Heart right ventricle (tissue), 16 donors: ENCODE data around the gene TFPI2. TPM values are rescaled to one million over a fixed set of nuclear protein-coding genes. Genes with fewer than 3 reads are reported as not detected.

Experiments
- ATAC-seq, 8 donors: fragments of 200-7000 bp; cut with Tn5 transposase; one replicate each; pipeline ENCODE4 v1.9.1; 2020; ENCODE audit warnings: mild to moderate bottlenecking in 8 of 8, moderate library complexity in 8 of 8, moderate number of reproducible peaks in 1 of 8
- DNase-seq, 2 donors: peaks; one replicate each; pipeline ENCODE4 v3.0.0-alpha.2; 2020
- H3K27ac ChIP-seq, 10 donors: fragments of 200-600 bp; sonication (generic) in 2 of 10; one replicate each; pipeline versions ENCODE4 v1.5.0 to v1.8.0; 2020 to 2022; ENCODE audit warnings: mild to moderate bottlenecking in 3 of 10
- H3K27me3 ChIP-seq, 7 donors: fragments of 200-600 bp; one replicate each; pipeline ENCODE4 v1.8.0; 2021 to 2022; ENCODE audit warnings: mild to moderate bottlenecking in 2 of 7
- H3K36me3 ChIP-seq, 9 donors: fragments of 200-600 bp; sonication (generic) in 1 of 9; one replicate each; pipeline versions ENCODE4 v1.5.0 to v1.8.0; 2020 to 2022; ENCODE audit warnings: mild to moderate bottlenecking in 2 of 9
- H3K4me1 ChIP-seq, 9 donors: fragments of 200-600 bp; sonication (generic) in 1 of 9; one replicate each; pipeline versions ENCODE4 v1.5.0 to v1.8.0; 2020 to 2022; ENCODE audit warnings: mild to moderate bottlenecking in 4 of 9
- H3K4me3 ChIP-seq, 10 donors: fragments of 200-600 bp; sonication (generic) in 2 of 10; one replicate each; pipeline versions ENCODE4 v1.5.0 to v1.8.0; 2020 to 2022; ENCODE audit warnings: mild to moderate bottlenecking in 7 of 10, moderate library complexity in 2 of 10
- H3K9me3 ChIP-seq, 11 donors: fragments of 200-600 bp in 10 of 11; sonication (generic) in 2 of 11; one replicate each; pipeline versions ENCODE4 v1.5.0 to v1.8.0; 2013 to 2022; ENCODE audit warnings: mild to moderate bottlenecking in 2 of 11, control low read depth in 1 of 11, moderate library complexity in 1 of 11
- WGBS, 2 donors: extraction: QIAGEN DNeasy Blood & Tissue Kit; methylation state at CpG; one replicate each; pipeline ENCODE4 v1.1.7; 2013; ENCODE audit warnings: inconsistent platforms in 1 of 2; 5-methylcytosine and 5-hydroxymethylcytosine counted together
- intact Hi-C, 10 donors: fragments of 100-400 bp; cut with DNase I; formaldehyde crosslinking; loops; one replicate each; pipeline versions ENCODE4 v1.11.1 to v1.14.2; 2022
- polyA plus RNA-seq, 2 donors: library from polyadenylated mRNA; stranded (reverse); fragments of 200-250 nt; gene quantifications; one replicate each; pipeline ENCODE4 v1.2.3, GENCODE V29; 2013
- total RNA-seq, 10 donors: library from RNA; stranded (reverse); fragmentation: NEBNext Ultra II Directional in 3 of 10; extraction: Animal tissue kit (Norgen Biotek cat#: 25700) in 3 of 10; gene quantifications; one replicate each; pipeline versions ENCODE4 v1.2.1 to v1.2.4, GENCODE V29; 2021 to 2023
- TF ChIP-seq, protein P1 (sequence below), 9 donors: fragments of 200-600 bp; sonication (generic) in 2 of 9; IDR thresholded peaks; one replicate each; pipeline versions ENCODE4 v1.5.0 to v1.8.0; 2021 to 2022; ENCODE audit warnings: antibody characterized with exemption in 9 of 9, mild to moderate bottlenecking in 5 of 9, moderate library complexity in 1 of 9
- donor health status: Arrhythmogenic right ventricular cardiomyopathy.
- donor health status: ischemic (EF 13 %, LVEDD 7.1; RV severe dilation, severe dysfunction).
- donor health status: healthy with polysubstance abuse.
- donor health status: DM: no; HTN: yes; CAD: no.
- donor health status: DM: no; HTN: no; CAD: no.
- donor health status: ischemic (EF 25% LVEDD 6.9; RV normal size, moderate dysfunction).
- donor health status: ischemic (EF 25% LVEDD 5.7; RV mildly dilated, moderate dysfunction).
- donor health status: healthy.
- donor health status: DM: yes; HTN: yes; CAD: no.
- donor health status: Ischemic cardiomyopathy.
- donor health status: ischemic (EF 35%, LVEDD 5.7; RV mildly dilated, moderate dysfunction).
- donor health status: nonischemic (EF 11% LVEDD 7.7; RV severe dilation, severe dysfunction).
- donor health status: DM: yes; HTN: yes; CAD: no.
- donor health status: PGD.
- donor health status: ischemic (EF 29% LVEDD 5.4; RV normal size, mild dysfunction).
- donor health status: nonischemic (EF 23%, LVEDD 6.1; RV moderate dilation, normal function).

Gene TFPI2
- total and polyA plus RNA-seq, 12 donors, result 1.1 to 13.4 (median 2.2) TPM

DNA sequence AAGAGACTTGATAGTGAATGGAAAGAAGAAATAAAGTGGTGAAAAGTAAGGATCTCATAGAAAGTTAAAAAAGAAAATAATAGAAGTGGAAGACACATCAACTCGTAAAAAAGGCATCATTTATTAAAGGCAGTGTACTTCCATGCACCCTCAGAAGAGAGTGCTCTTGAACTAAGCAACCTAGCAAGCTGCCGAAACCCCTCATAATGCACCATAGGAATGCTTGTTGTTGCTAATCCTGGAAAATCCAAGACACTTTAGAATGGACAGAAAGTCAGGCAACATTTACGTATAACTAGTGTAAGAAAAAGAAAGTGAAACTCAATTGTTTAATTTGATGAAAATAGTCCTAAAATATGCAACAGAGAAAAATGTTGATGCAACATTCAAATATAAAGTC, 12.8 kb downstream of the TFPI2 start:
- intact Hi-C loops, result no loop called here
- DNase-seq, result no peak
- 75 to 87% methylated on average over 3 of the region's 3 CpGs for WGBS, 2 donors
- no peaks in the 10 kb centered on the region for H3K4me1 ChIP-seq
- TF ChIP-seq, protein P1, sequence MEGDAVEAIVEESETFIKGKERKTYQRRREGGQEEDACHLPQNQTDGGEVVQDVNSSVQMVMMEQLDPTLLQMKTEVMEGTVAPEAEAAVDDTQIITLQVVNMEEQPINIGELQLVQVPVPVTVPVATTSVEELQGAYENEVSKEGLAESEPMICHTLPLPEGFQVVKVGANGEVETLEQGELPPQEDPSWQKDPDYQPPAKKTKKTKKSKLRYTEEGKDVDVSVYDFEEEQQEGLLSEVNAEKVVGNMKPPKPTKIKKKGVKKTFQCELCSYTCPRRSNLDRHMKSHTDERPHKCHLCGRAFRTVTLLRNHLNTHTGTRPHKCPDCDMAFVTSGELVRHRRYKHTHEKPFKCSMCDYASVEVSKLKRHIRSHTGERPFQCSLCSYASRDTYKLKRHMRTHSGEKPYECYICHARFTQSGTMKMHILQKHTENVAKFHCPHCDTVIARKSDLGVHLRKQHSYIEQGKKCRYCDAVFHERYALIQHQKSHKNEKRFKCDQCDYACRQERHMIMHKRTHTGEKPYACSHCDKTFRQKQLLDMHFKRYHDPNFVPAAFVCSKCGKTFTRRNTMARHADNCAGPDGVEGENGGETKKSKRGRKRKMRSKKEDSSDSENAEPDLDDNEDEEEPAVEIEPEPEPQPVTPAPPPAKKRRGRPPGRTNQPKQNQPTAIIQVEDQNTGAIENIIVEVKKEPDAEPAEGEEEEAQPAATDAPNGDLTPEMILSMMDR (IDR thresholded peaks at IDR 0.05), result no peak
- no peak overlapping the region for H3K4me3 ChIP-seq
- no peaks in the 10 kb centered on the region for H3K27me3 ChIP-seq
- no peak for ATAC-seq
- H3K9me3 ChIP-seq, result peaks cover 0 to 31% (median 12%) of the 10 kb centered on the region in 11 donors
- no peaks in the 10 kb centered on the region for H3K36me3 ChIP-seq
- H3K27ac ChIP-seq, result no peak overlapping the region

- Histone ChIP-seq H3K4me1 (no peaks in the 10 kb centered on the region), H3K9me3 (peaks cover 0 to 19% (median 2%) of the 10 kb centered on the region in 11 donors), H3K4me3 (no peak overlapping the region), H3K27me3 (no peaks in the 10 kb centered on the region), H3K36me3 (no peaks in the 10 kb centered on the region), H3K27ac (no peak overlapping the region)
- ATAC-seq (no peak), DNase-seq (no peak)
- TF ChIP-seq, protein P1 (IDR thresholded peaks at IDR 0.05), result no peak
- intact Hi-C loops, result no loop called here
- WGBS, 2 donors, result 88 to 100% methylated on average over 1 of the region's 1 CpG
Observed at GRCh38 chr7:93873998-93874574, 16.5 kb downstream of the TFPI2 start.

- TF ChIP-seq, protein P1 (IDR thresholded peaks at IDR 0.05), result no peak
- Histone ChIP-seq H3K27ac (no peak overlapping the region), H3K9me3 (no peaks in the 10 kb centered on the region), H3K4me1 (no peaks in the 10 kb centered on the region), H3K36me3 (no peaks in the 10 kb centered on the region), H3K27me3 (no peaks in the 10 kb centered on the region), H3K4me3 (no peak overlapping the region)
- DNase-seq (no peak), ATAC-seq (no peak)
- 95 to 96% methylated on average over 3 of the region's 3 CpGs for WGBS, 2 donors
- intact Hi-C loops, result no loop called here
Observed at GRCh38 chr7:93866886-93867285, 23.7 kb downstream of the TFPI2 start.

- Histone ChIP-seq H3K36me3 (no peaks in the 10 kb centered on the region), H3K4me1 (no peaks in the 10 kb centered on the region), H3K9me3 (no peaks in the 10 kb centered on the region), H3K27ac (no peak overlapping the region), H3K4me3 (no peak overlapping the region), H3K27me3 (no peaks in the 10 kb centered on the region)
- intact Hi-C loops, result no loop called here
- ATAC-seq (no peak), DNase-seq (no peak)
- TF ChIP-seq, protein P1 (IDR thresholded peaks at IDR 0.05), result no peak
- WGBS, 2 donors, result 54 to 74% methylated on average over 2 of the region's 2 CpGs
Observed at GRCh38 chr7:93862651-93863050, 27.9 kb downstream of the TFPI2 start.
